Measurements from ENCODE around the gene GRIN2C.

- TF ChIP-seq CTCF (IDR thresholded peaks at IDR 0.05) (no peak), POLR2A (IDR thresholded peaks at IDR 0.05) (no peak)
Observed at GRCh38 chr17:74866198-74866835, 6.6 kb upstream of the GRIN2C start.

Measured in sigmoid colon (tissue), 3 donors.